Liver (tissue), 9 donors: ENCODE data around the gene IHH. TPM values are rescaled to one million over a fixed set of nuclear protein-coding genes. Genes with fewer than 3 reads are reported as not detected.

Source experiments
- DNase-seq: peaks from one replicate; pipeline ENCODE4 v3.0.0-alpha.2; 2017; ENCODE audit warnings: low spot score
- H3K27ac ChIP-seq, 2 donors: one replicate each; pipeline ENCODE4 v1.7.0; 2013; ENCODE audit warnings: inconsistent platforms in 2 of 2, low read length in 2 of 2, control low read depth in 1 of 2, low read depth in 1 of 2, mild to moderate bottlenecking in 1 of 2
- H3K27me3 ChIP-seq, 4 donors: one replicate each; pipeline versions ENCODE4 v1.6.1 to v1.7.0; 2013; ENCODE audit warnings: low read length in 3 of 4, inconsistent platforms in 1 of 4, mild to moderate bottlenecking in 1 of 4, moderate library complexity in 1 of 4; ENCODE audit not compliant: control insufficient read depth in 4 of 4, insufficient read depth in 4 of 4
- H3K36me3 ChIP-seq, 4 donors: one replicate each; pipeline versions ENCODE4 v1.6.1 to v1.7.0; 2013; ENCODE audit warnings: low read length in 3 of 4, mild to moderate bottlenecking in 3 of 4, low read depth in 1 of 4, moderate library complexity in 1 of 4; ENCODE audit not compliant: control insufficient read depth in 4 of 4, insufficient read depth in 3 of 4
- H3K4me1 ChIP-seq, 4 donors: one replicate each; pipeline versions ENCODE4 v1.6.1 to v1.7.0; 2013; ENCODE audit warnings: low read length in 3 of 4, mild to moderate bottlenecking in 3 of 4, moderate library complexity in 1 of 4; ENCODE audit not compliant: control insufficient read depth in 4 of 4, insufficient read depth in 4 of 4
- H3K4me3 ChIP-seq, 3 donors: one replicate each; pipeline versions ENCODE4 v1.6.1 to v1.7.0; 2013; ENCODE audit warnings: low read length in 3 of 3, control low read depth in 1 of 3, low read depth in 1 of 3, mild to moderate bottlenecking in 1 of 3
- H3K9ac ChIP-seq, 2 donors: one replicate each; pipeline ENCODE4 v1.7.0; 2013; ENCODE audit warnings: low read length in 2 of 2, mild to moderate bottlenecking in 2 of 2, moderate library complexity in 2 of 2, control low read depth in 1 of 2, low read depth in 1 of 2
- H3K9me3 ChIP-seq, 4 donors: one replicate each; pipeline versions ENCODE4 v1.6.1 to v1.7.0; 2013; ENCODE audit warnings: low read length in 3 of 4; ENCODE audit not compliant: control insufficient read depth in 4 of 4
- CTCF ChIP-seq: fragments of 150-350 bp; IDR thresholded peaks from 2 replicates; pipeline ENCODE4 v1.5.1; 2017; ENCODE audit warnings: improper control_type of control experiment, low read depth, low read length; ENCODE audit not compliant: missing input control
- EGR1 ChIP-seq, 2 donors: IDR thresholded peaks; 2 replicates each; pipeline ENCODE4 v1.6.1; 2016 to 2018; ENCODE audit warnings: antibody characterized with exemption in 2 of 2, low read depth in 2 of 2
- FOXA1 ChIP-seq: IDR thresholded peaks from 2 replicates; pipeline ENCODE4 v1.6.1; 2016; ENCODE audit warnings: antibody characterized with exemption
- FOXA2 ChIP-seq: IDR thresholded peaks from 2 replicates; pipeline ENCODE4 v1.6.1; 2016; ENCODE audit warnings: antibody characterized with exemption
- GABPA ChIP-seq, 2 donors: IDR thresholded peaks in 1 of 2; conservative IDR thresholded peaks in 1 of 2; 2 replicates each; pipeline ENCODE4 v1.6.1; 2016; ENCODE audit warnings: antibody characterized with exemption in 2 of 2, mild to moderate bottlenecking in 1 of 2, moderate library complexity in 1 of 2
- HNF4A ChIP-seq, 2 donors: conservative IDR thresholded peaks; 2 replicates each; pipeline ENCODE4 v1.6.1; 2016; ENCODE audit warnings: antibody characterized with exemption in 2 of 2, mild to moderate bottlenecking in 2 of 2
- HNF4G ChIP-seq: IDR thresholded peaks from 2 replicates; pipeline ENCODE4 v1.6.1; 2016; ENCODE audit warnings: antibody characterized with exemption
- JUND ChIP-seq, 2 donors: IDR thresholded peaks; 2 replicates each; pipeline ENCODE4 v1.6.1; 2016; ENCODE audit warnings: antibody characterized with exemption in 2 of 2
- MAX ChIP-seq: IDR thresholded peaks from 2 replicates; pipeline ENCODE4 v1.6.1; 2016; ENCODE audit warnings: antibody characterized with exemption
- NR2F2 ChIP-seq: IDR thresholded peaks from 2 replicates; pipeline ENCODE4 v1.6.1; 2016; ENCODE audit warnings: antibody characterized with exemption
- RAD21 ChIP-seq, 2 donors: IDR thresholded peaks; 2 replicates each; pipeline ENCODE4 v1.6.1; 2016; ENCODE audit warnings: antibody characterized with exemption in 2 of 2, mild to moderate bottlenecking in 2 of 2
- RXRA ChIP-seq, 2 donors: IDR thresholded peaks; 2 replicates each; pipeline ENCODE4 v1.6.1; 2017 to 2018; ENCODE audit warnings: antibody characterized with exemption in 2 of 2, mild to moderate bottlenecking in 1 of 2
- SP1 ChIP-seq: IDR thresholded peaks from 2 replicates; pipeline ENCODE4 v1.6.1; 2018; ENCODE audit warnings: antibody characterized with exemption, mild to moderate bottlenecking
- TAF1 ChIP-seq: conservative IDR thresholded peaks from 2 replicates; pipeline ENCODE4 v1.6.1; 2016; ENCODE audit warnings: antibody characterized with exemption, mild to moderate bottlenecking
- YY1 ChIP-seq: IDR thresholded peaks from 2 replicates; pipeline ENCODE4 v1.6.1; 2016; ENCODE audit warnings: antibody characterized with exemption, mild to moderate bottlenecking
- WGBS: extraction: QIAGEN DNeasy Blood & Tissue Kit; methylation state at CpG from one replicate; pipeline ENCODE4 v1.1.7; 2013; 5-methylcytosine and 5-hydroxymethylcytosine counted together
- polyA plus RNA-seq, 2 donors: library from polyadenylated mRNA; stranded (reverse) in 1 of 2; unstranded in 1 of 2; fragments of 200-250 nt in 1 of 2; fragments of >200 nt in 1 of 2; fragmentation: Nextera tagmentation in 1 of 2; extraction: Ambion mirVana in 1 of 2; gene quantifications; one replicate each; pipeline versions ENCODE4 v1.2.1 to v1.2.3, GENCODE V29; 2013 to 2015
- total RNA-seq, 2 donors: library from RNA; depleted of rRNA; stranded (reverse); fragments of >200 nt; gene quantifications; one replicate each; pipeline ENCODE4 v1.2.3, GENCODE V29; 2014
- TF ChIP-seq, protein P1 (sequence below): IDR thresholded peaks from 2 replicates; pipeline ENCODE4 v1.6.1; 2016; ENCODE audit warnings: antibody characterized with exemption
- donor health status: healthy.
- donor health status: healthy.
- donor health status: healthy.
- donor health status: healthy.
- donor health status: healthy.

Gene IHH
- total and polyA plus RNA-seq, 4 donors: 0.51 to 2.4 (median 0.79) TPM

GRCh38 chr2:219028996-219029828 is 31.5 kb downstream of the IHH start (continued):
- TF ChIP-seq JUND (IDR thresholded peaks at IDR 0.05): no peak
- TF ChIP-seq TAF1: no peak

DNA sequence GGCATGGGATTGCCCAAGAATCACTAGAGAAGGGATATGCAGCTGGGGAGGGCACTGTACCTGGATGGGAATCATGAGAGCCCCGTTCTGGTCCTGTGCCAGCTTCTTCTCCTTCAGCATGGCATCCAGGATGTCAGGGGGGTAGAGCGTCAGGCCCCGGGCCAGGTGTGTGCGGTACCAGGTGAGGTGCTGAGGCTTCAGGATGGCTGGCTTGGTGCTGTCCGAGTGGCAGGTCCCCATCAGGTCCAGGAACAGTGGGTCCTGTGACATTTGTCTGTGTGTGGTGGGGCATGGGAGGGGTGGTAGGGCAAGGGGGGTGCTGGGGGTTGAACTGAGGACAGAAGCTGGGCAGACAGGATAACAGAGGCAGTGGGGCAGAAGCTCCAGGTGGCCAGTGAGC is 32.6 kb downstream of the IHH start:
- Histone ChIP-seq H3K9me3 (no peaks in the 10 kb centered on the region), H3K36me3 (no peaks in the 10 kb centered on the region), H3K27ac (no peak overlapping the region), H3K9ac (no peak overlapping the region), H3K27me3 (no peaks in the 10 kb centered on the region), H3K4me1 (no peaks in the 10 kb centered on the region), H3K4me3 (no peak overlapping the region)
- 77% methylated on average over 5 of the region's 5 CpGs for WGBS
- no peak for TF ChIP-seq TAF1
- TF ChIP-seq RXRA (IDR thresholded peaks at IDR 0.05): no peak
- TF ChIP-seq EGR1 (IDR thresholded peaks at IDR 0.05; ENCODE audit: low read depth in 2 of 2): no peak
- TF ChIP-seq RAD21 (IDR thresholded peaks at IDR 0.05): no peak
- no peak for TF ChIP-seq FOXA1
- no peak for TF ChIP-seq JUND (IDR thresholded peaks at IDR 0.05)
- no peak for TF ChIP-seq NR2F2
- no peak for TF ChIP-seq YY1
- TF ChIP-seq, protein P1, sequence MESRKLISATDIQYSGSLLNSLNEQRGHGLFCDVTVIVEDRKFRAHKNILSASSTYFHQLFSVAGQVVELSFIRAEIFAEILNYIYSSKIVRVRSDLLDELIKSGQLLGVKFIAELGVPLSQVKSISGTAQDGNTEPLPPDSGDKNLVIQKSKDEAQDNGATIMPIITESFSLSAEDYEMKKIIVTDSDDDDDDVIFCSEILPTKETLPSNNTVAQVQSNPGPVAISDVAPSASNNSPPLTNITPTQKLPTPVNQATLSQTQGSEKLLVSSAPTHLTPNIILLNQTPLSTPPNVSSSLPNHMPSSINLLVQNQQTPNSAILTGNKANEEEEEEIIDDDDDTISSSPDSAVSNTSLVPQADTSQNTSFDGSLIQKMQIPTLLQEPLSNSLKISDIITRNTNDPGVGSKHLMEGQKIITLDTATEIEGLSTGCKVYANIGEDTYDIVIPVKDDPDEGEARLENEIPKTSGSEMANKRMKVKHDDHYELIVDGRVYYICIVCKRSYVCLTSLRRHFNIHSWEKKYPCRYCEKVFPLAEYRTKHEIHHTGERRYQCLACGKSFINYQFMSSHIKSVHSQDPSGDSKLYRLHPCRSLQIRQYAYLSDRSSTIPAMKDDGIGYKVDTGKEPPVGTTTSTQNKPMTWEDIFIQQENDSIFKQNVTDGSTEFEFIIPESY: no peak
- TF ChIP-seq GABPA (IDR thresholded peaks at IDR 0.05 in 1 of 2, conservative IDR thresholded peaks at IDR 0.05 in 1 of 2): no peak
- TF ChIP-seq HNF4A (conservative IDR thresholded peaks at IDR 0.05): no peak
- no peak for TF ChIP-seq FOXA2
- TF ChIP-seq HNF4G: no peak
- TF ChIP-seq MAX: no peak
- TF ChIP-seq SP1: no peak
- DNase-seq: no peak

- TF ChIP-seq MAX: no peak
- TF ChIP-seq TAF1: no peak
- no peak for TF ChIP-seq FOXA1
- no peak for TF ChIP-seq NR2F2
- TF ChIP-seq EGR1 (IDR thresholded peaks at IDR 0.05; ENCODE audit: low read depth in 2 of 2): no peak
- no peak for TF ChIP-seq RXRA (IDR thresholded peaks at IDR 0.05)
- TF ChIP-seq CTCF: no peak
- TF ChIP-seq YY1: no peak
- no peak for TF ChIP-seq HNF4G
- Histone ChIP-seq H3K27me3 (no peaks in the 10 kb centered on the region), H3K9ac (no peak overlapping the region), H3K4me3 (no peak overlapping the region), H3K9me3 (no peaks in the 10 kb centered on the region), H3K4me1 (no peaks in the 10 kb centered on the region), H3K36me3 (no peaks in the 10 kb centered on the region), H3K27ac (no peak overlapping the region)
- WGBS: 92% methylated on average over 22 of the region's 22 CpGs
- DNase-seq: no peak
Observed at GRCh38 chr2:219027511-219028055, 33.1 kb downstream of the IHH start.
